ENCODE measurements around the gene CEMP1.

DNA sequence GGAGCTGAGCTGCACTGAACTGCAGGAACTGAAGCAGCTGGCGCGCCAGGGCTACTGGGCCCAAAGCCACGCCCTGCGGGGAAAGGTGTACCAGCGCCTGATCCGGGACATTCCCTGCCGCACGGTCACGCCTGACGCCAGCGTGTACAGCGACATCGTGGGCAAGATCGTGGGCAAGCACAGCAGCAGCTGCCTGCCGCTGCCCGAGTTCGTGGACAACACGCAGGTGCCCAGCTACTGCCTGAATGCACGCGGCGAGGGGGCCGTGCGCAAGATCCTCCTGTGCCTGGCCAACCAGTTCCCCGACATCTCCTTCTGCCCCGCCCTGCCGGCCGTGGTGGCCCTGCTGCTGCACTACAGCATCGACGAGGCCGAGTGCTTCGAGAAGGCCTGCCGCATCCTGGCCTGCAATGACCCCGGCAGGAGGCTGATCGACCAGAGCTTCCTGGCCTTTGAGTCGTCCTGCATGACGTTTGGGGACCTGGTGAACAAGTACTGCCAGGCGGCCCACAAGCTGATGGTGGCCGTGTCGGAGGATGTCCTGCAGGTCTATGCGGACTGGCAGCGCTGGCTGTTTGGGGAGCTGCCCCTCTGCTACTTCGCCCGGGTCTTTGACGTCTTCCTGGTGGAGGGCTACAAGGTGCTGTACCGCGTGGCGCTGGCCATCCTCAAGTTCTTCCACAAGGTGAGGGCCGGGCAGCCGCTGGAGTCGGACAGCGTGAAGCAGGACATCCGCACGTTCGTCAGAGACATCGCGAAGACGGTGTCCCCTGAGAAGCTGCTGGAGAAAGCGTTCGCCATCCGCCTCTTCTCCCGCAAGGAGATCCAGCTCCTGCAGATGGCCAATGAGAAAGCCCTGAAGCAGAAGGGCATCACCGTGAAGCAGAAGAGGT is 34.7 kb downstream of the CEMP1 start:
- TF ChIP-seq, protein P1, sequence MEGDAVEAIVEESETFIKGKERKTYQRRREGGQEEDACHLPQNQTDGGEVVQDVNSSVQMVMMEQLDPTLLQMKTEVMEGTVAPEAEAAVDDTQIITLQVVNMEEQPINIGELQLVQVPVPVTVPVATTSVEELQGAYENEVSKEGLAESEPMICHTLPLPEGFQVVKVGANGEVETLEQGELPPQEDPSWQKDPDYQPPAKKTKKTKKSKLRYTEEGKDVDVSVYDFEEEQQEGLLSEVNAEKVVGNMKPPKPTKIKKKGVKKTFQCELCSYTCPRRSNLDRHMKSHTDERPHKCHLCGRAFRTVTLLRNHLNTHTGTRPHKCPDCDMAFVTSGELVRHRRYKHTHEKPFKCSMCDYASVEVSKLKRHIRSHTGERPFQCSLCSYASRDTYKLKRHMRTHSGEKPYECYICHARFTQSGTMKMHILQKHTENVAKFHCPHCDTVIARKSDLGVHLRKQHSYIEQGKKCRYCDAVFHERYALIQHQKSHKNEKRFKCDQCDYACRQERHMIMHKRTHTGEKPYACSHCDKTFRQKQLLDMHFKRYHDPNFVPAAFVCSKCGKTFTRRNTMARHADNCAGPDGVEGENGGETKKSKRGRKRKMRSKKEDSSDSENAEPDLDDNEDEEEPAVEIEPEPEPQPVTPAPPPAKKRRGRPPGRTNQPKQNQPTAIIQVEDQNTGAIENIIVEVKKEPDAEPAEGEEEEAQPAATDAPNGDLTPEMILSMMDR (conservative IDR thresholded peaks at IDR 0.05; ENCODE audit: low read depth in 2 of 2) = no peak
- no peak for TF ChIP-seq CREB1 (CRISPR knock-in tag; IDR thresholded peaks at IDR 0.05; ENCODE audit: low read depth)
- no peak for TF ChIP-seq POLR2AphosphoS5 (IDR thresholded peaks at IDR 0.05; ENCODE audit: low read depth)
- no peak for TF ChIP-seq EZH2 (IDR thresholded peaks at IDR 0.05; ENCODE audit: low read depth, unreplicated experiment)
- no peak for TF ChIP-seq STAT1 (IDR thresholded peaks at IDR 0.05; ENCODE audit: unreplicated experiment)

Measured in GM23338 (cell line).